Endothelial cell of umbilical vein (primary cell): ENCODE measurements around the gene ANKRD16.

ENCODE experiments used
- EZH2 ChIP-seq: IDR thresholded peaks from 2 replicates; pipeline ENCODE4 v1.6.1; 2012; ENCODE audit warnings: borderline replicate concordance, low read depth, mild to moderate bottlenecking, moderate library complexity, low read length, inconsistent platforms; ENCODE audit not compliant: severe bottlenecking
- FOS ChIP-seq: IDR thresholded peaks from 2 replicates; pipeline ENCODE4 v1.6.1; 2011; ENCODE audit warnings: mild to moderate bottlenecking, low read length, moderate library complexity, borderline replicate concordance; ENCODE audit not compliant: insufficient read depth
- GATA2 ChIP-seq: IDR thresholded peaks from 2 replicates; pipeline ENCODE4 v1.7.0; 2011; ENCODE audit warnings: low read depth, mild to moderate bottlenecking, moderate library complexity, mixed read lengths, low read length; ENCODE audit not compliant: insufficient read length, insufficient read depth
- MYC ChIP-seq: IDR thresholded peaks from one replicate; pipeline ENCODE4 v1.6.1; 2011; ENCODE audit warnings: mild to moderate bottlenecking, low read depth, low read length
- POLR2A ChIP-seq: IDR thresholded peaks from 2 replicates; pipeline ENCODE4 v1.6.1; 2012; ENCODE audit warnings: low read depth, mild to moderate bottlenecking, control low read depth, low read length
- TF ChIP-seq, protein P1 (sequence below), 2 donors: IDR thresholded peaks; 1 replicate in 1 of 2; 2 replicates in 1 of 2; pipeline ENCODE4 v1.5.1; 2011; ENCODE audit warnings: low read length in 2 of 2, mild to moderate bottlenecking in 2 of 2, moderate library complexity in 2 of 2, control low read depth in 1 of 2, inconsistent platforms in 1 of 2, low read depth in 1 of 2; ENCODE audit not compliant: insufficient read depth in 1 of 2; ENCODE audit errors: extremely low read depth in 1 of 2

DNA sequence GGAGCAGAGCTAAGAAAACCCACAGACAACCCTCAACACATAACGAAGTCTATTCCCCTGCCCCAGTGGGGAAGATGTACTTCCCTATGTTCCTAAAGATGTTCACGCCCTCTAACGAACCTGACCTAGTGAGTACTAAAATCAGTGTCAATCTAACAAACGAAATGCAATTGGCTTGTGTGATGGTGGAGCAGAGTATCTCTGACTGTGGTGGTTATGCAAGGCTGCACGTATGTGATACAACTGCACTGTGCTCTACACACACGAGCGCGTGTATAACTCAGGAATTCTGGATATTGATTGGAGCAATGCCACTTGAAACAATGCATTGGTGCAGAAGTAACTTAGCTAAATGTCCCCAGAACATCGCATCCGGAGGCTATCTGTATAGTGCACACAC, 1.3 kb downstream of the ANKRD16 start:
- TF ChIP-seq POLR2A (no peak), MYC (no peak), EZH2 (no peak), GATA2 (no peak), FOS (no peak)
- TF ChIP-seq, protein P1, sequence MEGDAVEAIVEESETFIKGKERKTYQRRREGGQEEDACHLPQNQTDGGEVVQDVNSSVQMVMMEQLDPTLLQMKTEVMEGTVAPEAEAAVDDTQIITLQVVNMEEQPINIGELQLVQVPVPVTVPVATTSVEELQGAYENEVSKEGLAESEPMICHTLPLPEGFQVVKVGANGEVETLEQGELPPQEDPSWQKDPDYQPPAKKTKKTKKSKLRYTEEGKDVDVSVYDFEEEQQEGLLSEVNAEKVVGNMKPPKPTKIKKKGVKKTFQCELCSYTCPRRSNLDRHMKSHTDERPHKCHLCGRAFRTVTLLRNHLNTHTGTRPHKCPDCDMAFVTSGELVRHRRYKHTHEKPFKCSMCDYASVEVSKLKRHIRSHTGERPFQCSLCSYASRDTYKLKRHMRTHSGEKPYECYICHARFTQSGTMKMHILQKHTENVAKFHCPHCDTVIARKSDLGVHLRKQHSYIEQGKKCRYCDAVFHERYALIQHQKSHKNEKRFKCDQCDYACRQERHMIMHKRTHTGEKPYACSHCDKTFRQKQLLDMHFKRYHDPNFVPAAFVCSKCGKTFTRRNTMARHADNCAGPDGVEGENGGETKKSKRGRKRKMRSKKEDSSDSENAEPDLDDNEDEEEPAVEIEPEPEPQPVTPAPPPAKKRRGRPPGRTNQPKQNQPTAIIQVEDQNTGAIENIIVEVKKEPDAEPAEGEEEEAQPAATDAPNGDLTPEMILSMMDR (IDR thresholded peaks at IDR 0.05; ENCODE audit: extremely low read depth in 1 of 2, insufficient read depth in 1 of 2, low read depth in 1 of 2, low read length in 2 of 2) = no peak
